Left colon (tissue), 2 donors: ENCODE measurements around the gene LEAP2. TPM values are rescaled to one million over a fixed set of nuclear protein-coding genes. Genes with fewer than 3 reads are reported as not detected.
A peak's percentile ranks its signal among the peaks of the same experiment; 100 is the strongest.

Experiments used
- ATAC-seq: fragments of 200-7000 bp; cut with Tn5 transposase; one replicate; pipeline ENCODE4 v1.9.1; 2020; ENCODE audit warnings: mild to moderate bottlenecking, moderate library complexity
- DNase-seq, 2 donors: peaks; one replicate each; pipeline ENCODE4 v3.0.0-alpha.2; 2020
- intact Hi-C, 2 donors: fragments of 100-400 bp; cut with DNase I in 1 of 2; cut with micrococcal nuclease in 1 of 2; formaldehyde crosslinking; loops; one replicate each; pipeline versions ENCODE4 v1.11.2 to v1.14.0; 2022; cut with DNase I, micrococcal nuclease
- total RNA-seq, 2 donors: library from RNA; stranded (reverse); fragmentation: NEBNext Ultra II Directional; extraction: Animal tissue kit (Norgen Biotek cat#: 25700); gene quantifications; one replicate each; pipeline ENCODE4 v1.2.1, GENCODE V29; 2021
- donor health status: DM: no; HTN: no; CAD: no.
- donor health status: DM: yes; HTN: yes; CAD: no.

The LEAP2 gene
- total RNA-seq, 2 donors from 2014 or later: 2.9 to 10.7 TPM

DNA sequence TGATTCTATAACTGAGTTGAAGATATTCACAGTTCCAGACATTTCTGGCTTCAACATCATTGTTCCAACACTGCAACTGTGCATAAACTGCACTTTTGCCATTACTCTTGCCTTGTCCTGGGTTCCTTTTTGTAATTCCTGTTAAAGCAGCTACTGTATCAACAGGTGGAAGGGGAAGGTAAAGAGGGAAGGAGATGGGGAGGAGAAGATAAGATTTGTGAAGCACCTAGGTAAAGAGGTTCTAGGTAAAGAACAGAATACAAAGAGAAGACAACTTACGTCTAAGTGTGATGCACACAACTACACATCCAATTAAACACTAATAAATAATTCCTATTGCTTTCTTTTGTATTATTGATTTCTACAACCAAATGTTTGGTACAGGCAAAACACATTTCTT lies 36.2 kb downstream of the LEAP2 start:
- DNase-seq (no peak), ATAC-seq (no peak)
- intact Hi-C loops: no loop called here

DNA sequence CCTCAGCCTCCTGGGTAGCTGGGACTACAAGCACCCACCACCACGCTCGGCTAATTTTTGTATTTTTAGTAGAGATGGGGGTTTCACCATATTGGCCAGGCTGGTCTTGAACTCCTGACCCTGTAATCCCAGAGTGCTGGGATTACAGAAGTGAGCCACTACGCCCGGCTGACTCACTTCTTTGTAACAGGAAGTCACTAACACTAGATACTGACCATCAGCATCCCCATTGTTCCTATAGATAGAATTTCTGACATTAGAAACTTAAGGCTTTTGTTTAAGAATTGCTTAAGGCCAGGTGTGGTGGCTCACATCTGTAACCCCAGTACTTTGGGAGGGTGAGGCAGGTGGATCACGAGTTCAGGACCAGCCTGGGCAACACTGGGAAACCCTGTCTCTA lies 42.2 kb downstream of the LEAP2 start:
- intact Hi-C loops: no loop called here
- DNase-seq: no peak
- ATAC-seq: peak; percentile 38

DNA sequence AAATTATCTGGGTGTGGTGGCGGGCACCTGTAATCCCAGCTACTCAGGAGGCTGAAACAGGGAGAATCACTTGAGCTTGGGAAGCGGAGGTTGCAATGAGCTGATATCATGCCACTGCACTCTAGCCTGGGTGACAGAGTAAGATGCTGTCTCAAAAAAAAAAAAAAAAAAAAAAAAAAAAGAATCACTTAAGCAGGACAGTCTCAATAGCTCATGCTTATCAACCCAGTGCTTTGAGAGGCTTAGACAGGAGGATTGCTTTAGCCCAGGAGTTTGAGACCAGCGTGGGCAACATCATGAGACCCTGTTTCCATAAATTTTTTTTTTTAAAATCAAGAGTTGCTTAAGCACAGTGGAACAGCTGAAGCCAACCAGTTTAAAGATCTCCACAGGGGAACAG lies 42.6 kb downstream of the LEAP2 start:
- intact Hi-C loops: no loop called here
- no peak for DNase-seq
- ATAC-seq: no peak

Other genes starting within 250 kb of the LEAP2 start
- gene IL13, start 215.5 kb upstream of the LEAP2 start, total RNA-seq: not detected
- gene IL4, start 199.7 kb upstream of the LEAP2 start, total RNA-seq: not detected
- gene KIF3A, start 136.1 kb upstream of the LEAP2 start, total RNA-seq: 1 to 10 TPM; 3.9 to 6.1 TPM
- gene CCNI2, start 126.2 kb upstream of the LEAP2 start, total RNA-seq: 10 to 100 TPM; 11.4 to 13.4 TPM
- gene SEPTIN8, start 96.4 kb upstream of the LEAP2 start, total RNA-seq: 10 to 100 TPM; 58.7 to 59.6 TPM
- 10 to 100 TPM; 36.0 to 38.8 TPM for gene SOWAHA, start 60.4 kb upstream of the LEAP2 start, total RNA-seq
- gene SHROOM1, start 43.0 kb upstream of the LEAP2 start, total RNA-seq: 10 to 100 TPM; 49.4 to 53.4 TPM
- under 1 TPM; 0.09 to 0.50 TPM for gene GDF9, start 7.2 kb upstream of the LEAP2 start, total RNA-seq
- gene UQCRQ, start 7.0 kb upstream of the LEAP2 start, total RNA-seq: 100 to 1,000 TPM; 769 to 906 TPM
- 10 to 100 TPM; 65.2 to 74.7 TPM for gene AFF4, start 90.0 kb downstream of the LEAP2 start, total RNA-seq
- gene ZCCHC10, start 152.9 kb downstream of the LEAP2 start, total RNA-seq: 10 to 100 TPM; 31.1 to 36.6 TPM
- gene HSPA4, start 178.3 kb downstream of the LEAP2 start, total RNA-seq: 10 to 100 TPM; 71.6 to 80.1 TPM